ENCODE results near the gene CNN3. TPM values are rescaled to one million over a fixed set of nuclear protein-coding genes. Genes with fewer than 3 reads are reported as not detected.

CNN3 gene
- total RNA-seq, 2 experiments from 2014 or later, result not detected

DNA sequence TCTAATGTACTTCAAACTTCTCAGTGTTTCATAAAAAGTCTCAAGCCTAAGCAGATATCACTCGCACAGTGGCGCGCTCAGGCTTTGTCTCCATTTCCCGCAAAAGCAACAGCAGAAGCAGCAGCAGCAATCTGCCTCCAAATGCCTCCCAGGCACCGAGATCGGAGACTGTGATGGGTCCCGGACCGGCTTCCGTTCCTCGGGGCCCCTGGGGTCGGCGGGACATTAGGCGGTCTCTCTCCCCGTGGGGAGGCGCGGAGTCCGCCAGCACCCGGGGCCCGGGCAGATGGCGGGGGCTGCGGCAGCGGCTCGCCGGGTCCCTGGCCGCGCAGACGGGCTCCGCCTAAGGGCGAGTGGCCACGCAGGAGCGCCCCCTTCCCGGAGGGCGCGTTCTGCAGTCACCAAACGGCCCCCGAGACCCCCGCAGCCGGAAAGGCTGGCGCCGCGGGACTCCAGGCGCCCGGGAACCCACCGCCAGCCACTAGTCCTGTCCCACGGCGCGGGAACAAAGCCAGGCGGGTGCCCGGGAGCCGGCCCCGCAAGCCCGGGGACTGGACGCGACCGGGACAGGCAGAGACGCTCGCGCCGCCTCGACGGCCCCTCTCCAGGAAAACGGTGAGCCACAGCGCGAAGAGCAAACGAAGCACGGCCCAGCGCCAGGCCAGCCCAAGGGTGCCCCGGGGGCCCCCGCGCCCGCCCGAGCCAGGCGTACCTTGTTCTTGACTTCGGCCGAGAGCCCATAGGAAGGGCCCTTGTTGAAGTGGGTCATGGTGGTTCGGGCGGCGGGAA is 590 bp downstream of the CNN3 start:
- Histone ChIP-seq H3K4me2 (ENCODE audit: low read length) (no peak overlapping the region), H3K9me2 (ENCODE audit: insufficient read depth, low read length) (no peaks in the 10 kb centered on the region), H4K20me1 (ENCODE audit: insufficient read depth, low read length) (no peaks in the 10 kb centered on the region), H3K36me3 (ENCODE audit: insufficient read depth, low read length) (no peaks in the 10 kb centered on the region), H3K79me2 (ENCODE audit: insufficient read depth, low read depth, low read length) (no peaks in the 10 kb centered on the region), H3K9me3 (ENCODE audit: low read length) (no peaks in the 10 kb centered on the region), H3K4me3 (ENCODE audit: low read depth, low read length, poor library complexity, severe bottlenecking) (no peak overlapping the region), H2AFZ (ENCODE audit: low read length) (no peak overlapping the region), H3K27ac (ENCODE audit: low read depth, low read length, poor library complexity, severe bottlenecking) (no peak overlapping the region), H3K4me1 (ENCODE audit: insufficient read depth, low read length, poor library complexity, severe bottlenecking) (no peaks in the 10 kb centered on the region)
- POLR2A ChIA-PET, result no interaction called here
- TF ChIP-seq, protein P1, sequence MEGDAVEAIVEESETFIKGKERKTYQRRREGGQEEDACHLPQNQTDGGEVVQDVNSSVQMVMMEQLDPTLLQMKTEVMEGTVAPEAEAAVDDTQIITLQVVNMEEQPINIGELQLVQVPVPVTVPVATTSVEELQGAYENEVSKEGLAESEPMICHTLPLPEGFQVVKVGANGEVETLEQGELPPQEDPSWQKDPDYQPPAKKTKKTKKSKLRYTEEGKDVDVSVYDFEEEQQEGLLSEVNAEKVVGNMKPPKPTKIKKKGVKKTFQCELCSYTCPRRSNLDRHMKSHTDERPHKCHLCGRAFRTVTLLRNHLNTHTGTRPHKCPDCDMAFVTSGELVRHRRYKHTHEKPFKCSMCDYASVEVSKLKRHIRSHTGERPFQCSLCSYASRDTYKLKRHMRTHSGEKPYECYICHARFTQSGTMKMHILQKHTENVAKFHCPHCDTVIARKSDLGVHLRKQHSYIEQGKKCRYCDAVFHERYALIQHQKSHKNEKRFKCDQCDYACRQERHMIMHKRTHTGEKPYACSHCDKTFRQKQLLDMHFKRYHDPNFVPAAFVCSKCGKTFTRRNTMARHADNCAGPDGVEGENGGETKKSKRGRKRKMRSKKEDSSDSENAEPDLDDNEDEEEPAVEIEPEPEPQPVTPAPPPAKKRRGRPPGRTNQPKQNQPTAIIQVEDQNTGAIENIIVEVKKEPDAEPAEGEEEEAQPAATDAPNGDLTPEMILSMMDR (conservative IDR thresholded peaks at IDR 0.05; ENCODE audit: low read length), result no peak
- TF ChIP-seq EZH2phosphoT487 (IDR thresholded peaks at IDR 0.05; ENCODE audit: borderline replicate concordance, low read depth, low read length), result no peak
- CTCF ChIA-PET (ENCODE audit: unreplicated experiment), result no interaction called here
- no TSS peak for BruUV-seq (replicated peaks)
- DNase-seq (ENCODE audit: low spot score), result no peak
- intact Hi-C loops (cut with micrococcal nuclease; ENCODE audit: unreplicated experiment), result no loop called here

DNA sequence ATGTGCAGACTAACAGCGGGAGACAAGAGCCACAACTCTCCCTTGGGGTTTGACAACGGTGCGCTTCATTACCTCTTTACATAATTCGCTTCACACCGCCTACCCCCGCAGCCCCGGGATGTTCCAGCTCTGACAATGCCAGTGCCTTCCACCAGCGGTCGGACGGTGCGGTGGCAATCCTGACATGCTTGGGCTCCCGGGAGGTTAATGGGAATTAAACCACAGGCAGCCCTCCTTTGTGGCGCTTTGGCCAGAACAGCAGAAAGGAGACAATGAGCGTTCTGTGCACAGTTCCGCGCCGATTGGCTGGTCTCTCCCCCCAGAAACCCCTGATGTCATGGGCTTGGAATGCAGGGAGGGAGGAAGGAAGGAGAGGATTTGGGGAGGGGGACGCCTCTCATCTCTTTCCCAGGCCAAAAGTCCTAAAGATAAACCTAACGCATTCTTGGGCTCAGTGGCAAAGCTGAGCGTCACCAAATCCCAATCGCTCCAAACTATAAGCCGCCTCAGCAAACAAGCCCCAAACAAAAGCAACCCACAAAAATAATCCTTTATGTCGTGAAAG is 1.3 kb downstream of the CNN3 start:
- no peaks in the 10 kb centered on the region for H3K9me3 ChIP-seq (ENCODE audit: low read length)
- H3K4me3 ChIP-seq (ENCODE audit: low read depth, low read length, poor library complexity, severe bottlenecking), result no peak overlapping the region
- BruUV-seq (replicated peaks), result no TSS peak
- DNase-seq (ENCODE audit: low spot score), result no peak
- H3K9me2 ChIP-seq (ENCODE audit: insufficient read depth, low read length), result no peaks in the 10 kb centered on the region
- intact Hi-C loops (cut with micrococcal nuclease; ENCODE audit: unreplicated experiment), result no loop called here
- H3K36me3 ChIP-seq (ENCODE audit: insufficient read depth, low read length), result no peaks in the 10 kb centered on the region
- H3K4me2 ChIP-seq (ENCODE audit: low read length), result no peak overlapping the region
- POLR2A ChIA-PET, result no interaction called here
- no peaks in the 10 kb centered on the region for H4K20me1 ChIP-seq (ENCODE audit: insufficient read depth, low read length)
- no peak overlapping the region for H3K27ac ChIP-seq (ENCODE audit: low read depth, low read length, poor library complexity, severe bottlenecking)
- CTCF ChIA-PET (ENCODE audit: unreplicated experiment), result no interaction called here
- no peaks in the 10 kb centered on the region for H3K79me2 ChIP-seq (ENCODE audit: insufficient read depth, low read depth, low read length)
- no peak overlapping the region for H2AFZ ChIP-seq (ENCODE audit: low read length)
- no peaks in the 10 kb centered on the region for H3K4me1 ChIP-seq (ENCODE audit: insufficient read depth, low read length, poor library complexity, severe bottlenecking)
- TF ChIP-seq EZH2phosphoT487 (IDR thresholded peaks at IDR 0.05; ENCODE audit: borderline replicate concordance, low read depth, low read length), result no peak
- TF ChIP-seq, protein P1 (conservative IDR thresholded peaks at IDR 0.05; ENCODE audit: low read length), result no peak

DNA sequence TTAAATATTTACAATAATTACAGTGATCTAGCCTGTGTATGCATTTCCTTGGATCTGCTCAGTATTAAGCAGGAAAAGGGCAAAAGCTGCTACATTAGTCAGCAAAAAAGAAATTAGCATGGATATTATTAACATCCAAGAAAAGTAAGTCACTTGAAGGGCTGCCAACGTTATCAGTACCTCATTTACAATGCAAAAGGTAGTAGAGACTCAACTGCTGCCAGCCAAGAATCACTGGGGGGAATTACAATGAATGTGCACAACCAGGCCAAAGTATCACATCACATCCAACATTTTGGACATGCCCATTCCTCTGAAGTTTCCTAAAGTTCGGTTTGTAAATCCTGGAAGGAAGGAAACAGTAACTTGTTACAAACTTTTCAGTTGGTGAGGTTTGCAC is 1.9 kb downstream of the CNN3 start:
- H3K36me3 ChIP-seq (ENCODE audit: insufficient read depth, low read length), result no peaks in the 10 kb centered on the region
- no peak overlapping the region for H2AFZ ChIP-seq (ENCODE audit: low read length)
- no peak overlapping the region for H3K4me2 ChIP-seq (ENCODE audit: low read length)
- POLR2A ChIA-PET, result interaction anchor here (0.6 kb wide), 1 partner anchor 128 kb away, joined by 3 read pairs; no protein-coding TSS in a partner anchor
- no TSS peak for BruUV-seq (replicated peaks)
- H3K4me1 ChIP-seq (ENCODE audit: insufficient read depth, low read length, poor library complexity, severe bottlenecking), result no peaks in the 10 kb centered on the region
- H3K4me3 ChIP-seq (ENCODE audit: low read depth, low read length, poor library complexity, severe bottlenecking), result no peak overlapping the region
- no peak overlapping the region for H3K27ac ChIP-seq (ENCODE audit: low read depth, low read length, poor library complexity, severe bottlenecking)
- H3K9me3 ChIP-seq (ENCODE audit: low read length), result no peaks in the 10 kb centered on the region
- no peaks in the 10 kb centered on the region for H3K79me2 ChIP-seq (ENCODE audit: insufficient read depth, low read depth, low read length)
- TF ChIP-seq EZH2phosphoT487 (IDR thresholded peaks at IDR 0.05; ENCODE audit: borderline replicate concordance, low read depth, low read length), result no peak
- TF ChIP-seq, protein P1 (conservative IDR thresholded peaks at IDR 0.05; ENCODE audit: low read length), result no peak
- H4K20me1 ChIP-seq (ENCODE audit: insufficient read depth, low read length), result no peaks in the 10 kb centered on the region
- CTCF ChIA-PET (ENCODE audit: unreplicated experiment), result no interaction called here
- intact Hi-C loops (cut with micrococcal nuclease; ENCODE audit: unreplicated experiment), result no loop called here
- DNase-seq (ENCODE audit: low spot score), result no peak
- H3K9me2 ChIP-seq (ENCODE audit: insufficient read depth, low read length), result no peaks in the 10 kb centered on the region
